Testis (tissue), 2 donors: ENCODE data around the gene STK39.

Experiments used
- POLR2A ChIP-seq: fragments of 450-650 bp; IDR thresholded peaks from one replicate; pipeline ENCODE4 v1.6.1; 2017; ENCODE audit warnings: antibody characterized with exemption, mild to moderate bottlenecking, moderate library complexity
- TF ChIP-seq, protein P1 (sequence below), 3 experiments: fragments of 450-650 bp in 2 of 3; fragments of 200-600 bp in 1 of 3; sonication (generic) in 1 of 3; IDR thresholded peaks; one replicate each; pipeline ENCODE4 v1.5.1; 2016 to 2019; ENCODE audit warnings: antibody characterized with exemption in 3 of 3, mild to moderate bottlenecking in 2 of 3, moderate library complexity in 1 of 3

DNA sequence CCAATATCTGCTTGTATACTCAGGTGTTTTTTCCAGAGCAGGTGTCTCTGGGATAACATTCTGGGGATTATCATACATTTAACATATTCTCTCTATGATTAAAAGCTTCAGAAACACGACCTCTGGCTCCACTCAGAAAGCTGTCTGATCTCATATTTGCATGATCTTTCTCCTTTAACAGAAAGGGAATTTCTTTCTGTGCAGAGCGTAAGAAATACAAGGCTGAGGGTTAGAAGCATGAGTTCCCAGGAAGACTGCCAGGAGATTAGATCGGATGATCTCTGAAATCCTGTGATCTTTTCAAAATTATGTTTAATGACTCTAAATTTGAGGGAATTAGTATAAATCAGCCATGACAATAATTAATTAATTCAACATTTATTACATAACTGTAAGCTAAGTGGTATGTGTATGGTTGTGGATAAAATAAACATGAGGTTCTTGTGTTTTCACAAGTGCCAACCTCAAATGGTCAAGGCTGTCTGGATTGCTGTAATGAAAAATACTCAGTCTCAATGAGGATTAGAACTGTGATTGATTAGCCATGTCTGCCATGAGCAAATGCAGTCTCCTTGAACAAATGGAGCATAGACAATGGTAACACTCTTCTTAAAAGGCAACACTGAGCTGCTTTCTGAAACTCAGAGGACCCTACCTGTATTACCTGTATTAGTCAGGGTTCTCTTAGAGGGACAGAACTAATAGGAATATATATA, 304.9 kb downstream of the STK39 start:
- TF ChIP-seq, protein P1, sequence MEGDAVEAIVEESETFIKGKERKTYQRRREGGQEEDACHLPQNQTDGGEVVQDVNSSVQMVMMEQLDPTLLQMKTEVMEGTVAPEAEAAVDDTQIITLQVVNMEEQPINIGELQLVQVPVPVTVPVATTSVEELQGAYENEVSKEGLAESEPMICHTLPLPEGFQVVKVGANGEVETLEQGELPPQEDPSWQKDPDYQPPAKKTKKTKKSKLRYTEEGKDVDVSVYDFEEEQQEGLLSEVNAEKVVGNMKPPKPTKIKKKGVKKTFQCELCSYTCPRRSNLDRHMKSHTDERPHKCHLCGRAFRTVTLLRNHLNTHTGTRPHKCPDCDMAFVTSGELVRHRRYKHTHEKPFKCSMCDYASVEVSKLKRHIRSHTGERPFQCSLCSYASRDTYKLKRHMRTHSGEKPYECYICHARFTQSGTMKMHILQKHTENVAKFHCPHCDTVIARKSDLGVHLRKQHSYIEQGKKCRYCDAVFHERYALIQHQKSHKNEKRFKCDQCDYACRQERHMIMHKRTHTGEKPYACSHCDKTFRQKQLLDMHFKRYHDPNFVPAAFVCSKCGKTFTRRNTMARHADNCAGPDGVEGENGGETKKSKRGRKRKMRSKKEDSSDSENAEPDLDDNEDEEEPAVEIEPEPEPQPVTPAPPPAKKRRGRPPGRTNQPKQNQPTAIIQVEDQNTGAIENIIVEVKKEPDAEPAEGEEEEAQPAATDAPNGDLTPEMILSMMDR (IDR thresholded peaks at IDR 0.05) = no peak
- no peak for TF ChIP-seq POLR2A
